Karpas-422 (cell line): Measurements from ENCODE around the gene TXNDC11. TPM values are rescaled to one million over a fixed set of nuclear protein-coding genes. Genes with fewer than 3 reads are reported as not detected.

Experiments used
- DNase-seq: peaks from one replicate; pipeline ENCODE4 v3.0.0-alpha.2; 2015
- H2AFZ ChIP-seq: fragments of 200-600 bp; sonication (generic); 2 replicates; pipeline ENCODE4 v1.6.1; 2014; ENCODE audit warnings: antibody characterized with exemption, low read length, mixed read lengths
- H3K27ac ChIP-seq: fragments of 200-600 bp; sonication (generic); 2 replicates; pipeline ENCODE4 v1.5.1; 2014; ENCODE audit warnings: mild to moderate bottlenecking, low read length, moderate library complexity
- H3K27me3 ChIP-seq: fragments of 200-600 bp; sonication (generic); 2 replicates; pipeline ENCODE4 v1.6.1; 2014; ENCODE audit warnings: low read length, mixed read lengths
- H3K36me3 ChIP-seq: fragments of 200-600 bp; sonication (generic); 2 replicates; pipeline ENCODE4 v1.6.1; 2014; ENCODE audit warnings: low read length, mixed read lengths; ENCODE audit not compliant: insufficient read depth
- H3K4me1 ChIP-seq: fragments of 200-600 bp; sonication (generic); 2 replicates; pipeline ENCODE4 v1.6.1; 2014; ENCODE audit warnings: mild to moderate bottlenecking, low read length, mixed read lengths
- H3K4me2 ChIP-seq: fragments of 200-600 bp; sonication (generic); 2 replicates; pipeline ENCODE4 v1.6.1; 2014; ENCODE audit warnings: low read length, low read depth, mild to moderate bottlenecking; ENCODE audit not compliant: poor library complexity, severe bottlenecking
- H3K4me3 ChIP-seq: fragments of 200-600 bp; sonication (generic); 2 replicates; pipeline ENCODE4 v1.5.1; 2014; ENCODE audit warnings: mild to moderate bottlenecking, antibody characterized with exemption, low read length, mixed read lengths
- H3K79me2 ChIP-seq: fragments of 200-600 bp; sonication (generic); 2 replicates; pipeline ENCODE4 v1.6.1; 2014; ENCODE audit warnings: mild to moderate bottlenecking, low read length, mixed read lengths
- H3K9ac ChIP-seq: fragments of 200-600 bp; sonication (generic); 2 replicates; pipeline ENCODE4 v1.6.0; 2014; ENCODE audit warnings: low read length
- H3K9me2 ChIP-seq: fragments of 200-600 bp; sonication (generic), shearing (Covaris generic); replicated peaks from 2 replicates; pipeline ENCODE4 v1.6.0; 2014; ENCODE audit warnings: mild to moderate bottlenecking, low read length, moderate library complexity; ENCODE audit not compliant: insufficient read depth
- H3K9me3 ChIP-seq: fragments of 300-700, 200-600 bp; sonication (generic); 2 replicates; pipeline ENCODE4 v1.6.1; 2014; ENCODE audit warnings: low read length, mixed read lengths
- H4K20me1 ChIP-seq: fragments of 200-600 bp; sonication (generic); 2 replicates; pipeline ENCODE4 v1.6.1; 2014; ENCODE audit warnings: mild to moderate bottlenecking, antibody characterized with exemption, low read length, low read depth; ENCODE audit not compliant: insufficient read depth
- total RNA-seq: library from RNA; depleted of rRNA; stranded (reverse); fragments of >200 nt; shearing (Covaris generic); gene quantifications from 2 replicates; pipeline ENCODE4 v1.2.3, GENCODE V29; 2014; ENCODE audit warnings: low replicate concordance

TXNDC11 gene
- total RNA-seq, 1 experiment from 2014 or later = 28.5 TPM

DNA sequence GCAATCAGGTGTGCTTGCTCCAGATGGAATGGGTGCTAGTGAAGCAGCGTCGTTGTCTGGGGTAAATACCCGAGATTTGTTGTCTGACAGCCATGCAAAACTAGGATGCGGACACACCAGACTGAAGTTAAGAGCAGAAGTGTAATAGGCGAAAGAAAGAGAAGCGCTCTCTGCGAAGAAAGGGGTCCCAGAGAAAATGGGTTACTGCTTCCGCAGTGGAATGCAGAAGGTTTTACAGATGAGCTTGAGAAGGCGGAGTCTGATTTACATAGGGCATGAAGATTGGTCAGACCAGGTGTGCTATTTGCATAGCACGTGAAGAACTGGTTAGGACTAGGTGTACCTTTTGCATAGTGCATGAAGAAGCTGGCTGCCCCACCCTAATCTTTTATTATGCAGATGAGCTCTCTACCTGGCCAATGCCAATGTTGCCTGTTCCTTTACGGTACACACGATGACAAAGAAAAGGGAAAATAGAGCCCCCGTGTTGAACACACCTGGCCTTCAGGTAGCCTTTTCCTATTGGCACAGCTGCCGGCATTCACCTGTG lies 106.4 kb downstream of the TXNDC11 start:
- no peak overlapping the region for H3K4me2 ChIP-seq
- H3K9me3 ChIP-seq = no peaks in the 10 kb centered on the region

DNA sequence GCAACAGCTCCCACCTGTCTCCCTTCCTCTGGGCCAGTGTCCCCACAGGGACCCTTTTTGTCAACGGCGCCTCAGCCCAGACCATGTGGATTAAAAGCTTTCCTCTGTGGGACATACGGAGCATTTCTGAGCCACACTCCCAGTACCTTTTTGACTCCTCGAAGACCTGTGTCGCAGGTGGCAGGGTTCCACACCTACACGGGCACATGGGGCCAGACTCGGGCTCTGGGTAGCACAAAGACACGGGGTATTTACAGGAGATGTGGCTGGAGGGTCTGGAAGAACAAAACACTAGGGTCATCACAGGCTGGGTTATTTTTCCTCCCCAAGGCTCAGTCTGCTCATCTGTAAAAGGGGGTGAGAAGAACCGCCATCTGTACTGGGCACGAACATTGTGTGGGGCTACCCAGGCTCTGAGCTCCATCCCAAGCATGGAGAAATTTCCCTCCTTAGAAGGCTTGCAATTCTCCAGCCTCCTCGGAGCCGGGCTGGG lies 106.9 kb downstream of the TXNDC11 start:
- Histone ChIP-seq H3K4me3 (no peak overlapping the region), H3K9me3 (no peaks in the 10 kb centered on the region), H2AFZ (no peak overlapping the region), H3K9me2 (no peaks in the 10 kb centered on the region), H3K27ac (no peak overlapping the region), H4K20me1 (no peaks in the 10 kb centered on the region), H3K9ac (no peak overlapping the region), H3K27me3 (no peaks in the 10 kb centered on the region), H3K4me1 (no peaks in the 10 kb centered on the region), H3K79me2 (no peaks in the 10 kb centered on the region), H3K4me2 (no peak overlapping the region), H3K36me3 (no peaks in the 10 kb centered on the region)
- DNase-seq = no peak

More for the DNA sequence above, 106.4 kb downstream of the TXNDC11 start:
- H3K9ac ChIP-seq = no peak overlapping the region
- no peaks in the 10 kb centered on the region for H3K79me2 ChIP-seq
- H3K4me3 ChIP-seq = no peak overlapping the region
- H3K4me1 ChIP-seq = no peaks in the 10 kb centered on the region
- H3K27me3 ChIP-seq = no peaks in the 10 kb centered on the region
- no peak overlapping the region for H3K27ac ChIP-seq
- H3K36me3 ChIP-seq = no peaks in the 10 kb centered on the region
- H4K20me1 ChIP-seq = no peaks in the 10 kb centered on the region
- H3K9me2 ChIP-seq = no peaks in the 10 kb centered on the region
- no peak overlapping the region for H2AFZ ChIP-seq
- DNase-seq = no peak

DNA sequence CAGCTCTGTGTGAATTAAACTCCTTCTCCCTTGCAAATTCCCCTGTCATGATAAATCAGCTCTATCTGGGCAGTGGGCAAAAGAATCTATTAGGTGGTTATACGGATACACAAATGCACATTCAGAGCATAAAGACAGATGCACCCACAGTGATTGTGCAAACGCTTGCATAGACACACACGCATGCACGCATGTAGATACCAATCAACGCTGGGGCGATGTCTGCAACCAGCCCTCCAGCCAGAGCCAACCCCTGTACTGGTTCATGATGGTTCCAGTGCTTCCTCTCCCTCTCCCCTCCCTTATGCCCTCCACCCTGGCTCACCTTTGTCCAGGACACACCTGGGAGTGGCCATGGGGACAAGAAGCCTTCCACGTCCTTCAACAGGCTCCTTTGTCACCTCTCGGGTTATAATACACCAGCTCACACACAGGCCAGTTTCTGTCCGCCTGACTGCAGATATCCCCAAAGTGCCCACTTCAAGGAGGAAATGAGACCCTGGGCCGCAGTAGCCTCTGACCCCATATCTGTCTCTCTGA lies 107.5 kb downstream of the TXNDC11 start:
- no peaks in the 10 kb centered on the region for H3K9me3 ChIP-seq
- H3K4me2 ChIP-seq = no peak overlapping the region
- no peak overlapping the region for H2AFZ ChIP-seq
- H3K27ac ChIP-seq = no peak overlapping the region
- no peaks in the 10 kb centered on the region for H3K79me2 ChIP-seq
- no peaks in the 10 kb centered on the region for H3K9me2 ChIP-seq
- H3K4me3 ChIP-seq = no peak overlapping the region
- H3K9ac ChIP-seq = no peak overlapping the region
- DNase-seq = no peak
- H4K20me1 ChIP-seq = no peaks in the 10 kb centered on the region
- no peaks in the 10 kb centered on the region for H3K4me1 ChIP-seq
- no peaks in the 10 kb centered on the region for H3K27me3 ChIP-seq
- no peaks in the 10 kb centered on the region for H3K36me3 ChIP-seq

DNA sequence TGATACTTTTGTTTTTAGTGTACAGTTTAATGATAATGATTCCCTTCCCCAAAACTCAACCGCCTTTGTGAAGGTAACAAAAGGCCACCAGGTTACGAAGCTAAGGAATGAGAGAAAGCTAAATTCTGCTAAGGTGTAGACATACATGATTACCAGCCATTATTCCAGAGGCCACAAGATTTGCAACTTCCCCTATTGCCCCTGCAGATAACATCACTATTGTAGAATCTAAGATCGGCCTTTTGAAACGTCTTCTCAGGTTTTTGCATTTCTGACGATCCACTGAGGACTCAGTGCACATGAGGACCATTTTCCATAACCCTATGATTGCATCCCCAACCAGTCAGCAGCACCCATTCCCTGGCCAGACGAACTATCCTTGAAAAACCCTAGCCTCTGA lies 108.3 kb downstream of the TXNDC11 start:
- no peaks in the 10 kb centered on the region for H3K9me2 ChIP-seq
- H3K4me1 ChIP-seq = no peaks in the 10 kb centered on the region; the same call in 1 of the 2 replicates
- no peaks in the 10 kb centered on the region for H4K20me1 ChIP-seq
- no peaks in the 10 kb centered on the region for H3K27me3 ChIP-seq
- no peak overlapping the region for H3K4me2 ChIP-seq
- no peaks in the 10 kb centered on the region for H3K9me3 ChIP-seq
- no peaks in the 10 kb centered on the region for H3K36me3 ChIP-seq
- DNase-seq = no peak
- no peak overlapping the region for H2AFZ ChIP-seq
- no peak overlapping the region for H3K9ac ChIP-seq
- H3K79me2 ChIP-seq = no peaks in the 10 kb centered on the region
- no peak overlapping the region for H3K4me3 ChIP-seq
- no peak overlapping the region for H3K27ac ChIP-seq

DNA sequence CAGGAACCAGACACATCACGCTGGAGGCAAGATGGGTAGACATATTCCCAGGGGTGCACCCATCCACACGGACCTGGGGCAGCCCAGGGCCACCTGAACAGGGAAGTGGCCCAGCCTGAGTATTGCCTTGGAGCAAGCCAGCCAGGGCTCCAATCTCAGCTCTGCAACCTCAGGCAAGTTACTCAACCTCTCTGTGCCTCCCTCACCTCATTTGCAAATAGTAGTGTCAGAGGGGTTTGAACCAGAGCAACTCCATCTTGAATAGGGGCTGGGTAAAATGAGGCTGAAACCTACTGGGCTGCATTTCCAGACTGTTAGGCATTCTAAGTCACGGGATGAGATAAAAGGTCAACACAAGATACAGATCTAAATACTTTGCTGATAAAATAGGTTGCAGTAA lies 109.5 kb downstream of the TXNDC11 start:
- H3K4me1 ChIP-seq = no peaks in the 10 kb centered on the region; the same call in 1 of the 2 replicates
- no peaks in the 10 kb centered on the region for H3K79me2 ChIP-seq
- H2AFZ ChIP-seq = no peak overlapping the region
- DNase-seq = no peak
- H3K27ac ChIP-seq = no peak overlapping the region
- H3K4me3 ChIP-seq = no peak overlapping the region
- no peak overlapping the region for H3K9ac ChIP-seq
- no peaks in the 10 kb centered on the region for H4K20me1 ChIP-seq
- no peaks in the 10 kb centered on the region for H3K9me2 ChIP-seq
- no peaks in the 10 kb centered on the region for H3K27me3 ChIP-seq
- no peaks in the 10 kb centered on the region for H3K9me3 ChIP-seq
- no peak overlapping the region for H3K4me2 ChIP-seq
- H3K36me3 ChIP-seq = no peaks in the 10 kb centered on the region

DNA sequence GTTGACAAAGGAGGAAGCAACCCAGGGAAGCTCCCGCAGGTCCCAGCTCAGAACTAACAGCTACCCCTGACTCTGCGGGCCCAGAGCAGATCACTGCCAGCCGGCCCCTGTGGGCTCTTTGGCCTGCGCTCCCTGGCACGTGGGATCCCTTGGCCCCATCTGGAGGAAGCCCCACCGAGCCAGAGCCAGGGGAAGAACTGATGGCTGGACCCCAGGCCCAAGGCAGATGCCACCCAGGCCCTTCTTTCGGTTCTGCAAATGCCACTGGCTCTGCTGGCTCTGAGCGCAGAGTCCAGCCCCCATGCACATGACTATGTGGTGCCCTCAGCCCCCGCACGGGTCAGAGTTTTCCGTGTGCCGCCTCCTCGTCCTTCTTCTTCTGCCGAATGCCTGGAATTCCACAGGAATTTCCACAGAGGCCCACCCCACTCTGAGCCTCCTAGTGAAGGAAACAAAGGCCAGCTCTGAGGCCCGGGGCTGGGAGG lies 110.2 kb downstream of the TXNDC11 start:
- Histone ChIP-seq H3K4me3 (no peak overlapping the region), H3K79me2 (no peaks in the 10 kb centered on the region), H3K4me1 (no peaks in the 10 kb centered on the region; the same call in 1 of the 2 replicates), H4K20me1 (no peaks in the 10 kb centered on the region), H3K27ac (no peak overlapping the region), H3K36me3 (no peaks in the 10 kb centered on the region), H3K4me2 (no peak overlapping the region), H3K27me3 (no peaks in the 10 kb centered on the region), H3K9me3 (no peaks in the 10 kb centered on the region), H2AFZ (no peak overlapping the region), H3K9ac (no peak overlapping the region), H3K9me2 (no peaks in the 10 kb centered on the region)
- no peak for DNase-seq

DNA sequence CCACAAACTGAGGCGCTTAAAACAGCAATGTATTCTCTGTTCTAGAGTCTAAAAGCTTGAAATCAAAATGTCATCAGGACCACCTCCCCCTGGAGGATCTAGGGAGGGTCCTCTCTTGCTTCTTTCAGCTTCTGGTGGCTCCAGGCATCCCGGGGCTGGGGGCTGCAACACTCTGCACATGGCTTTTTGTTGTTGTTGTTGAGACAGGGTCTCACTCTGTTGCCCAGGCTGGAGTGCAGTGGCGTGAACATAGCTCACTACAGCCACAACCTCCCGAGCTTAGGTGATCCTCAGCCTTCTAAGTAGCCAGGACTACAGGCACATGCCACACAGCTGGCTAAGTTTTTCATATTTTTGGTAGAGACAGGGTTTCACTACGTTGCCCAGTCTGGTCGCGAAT lies 111.4 kb downstream of the TXNDC11 start:
- H3K36me3 ChIP-seq = no peaks in the 10 kb centered on the region
- no peaks in the 10 kb centered on the region for H4K20me1 ChIP-seq
- H3K27me3 ChIP-seq = no peaks in the 10 kb centered on the region
- no peaks in the 10 kb centered on the region; the same call in 1 of the 2 replicates for H3K4me1 ChIP-seq
- H3K9me3 ChIP-seq = no peaks in the 10 kb centered on the region
- DNase-seq = no peak
- no peak overlapping the region for H3K27ac ChIP-seq
- H3K9me2 ChIP-seq = no peaks in the 10 kb centered on the region
- no peak overlapping the region for H3K4me2 ChIP-seq
- H3K4me3 ChIP-seq = no peak overlapping the region
- no peak overlapping the region for H3K9ac ChIP-seq
- no peaks in the 10 kb centered on the region for H3K79me2 ChIP-seq
- no peak overlapping the region for H2AFZ ChIP-seq

DNA sequence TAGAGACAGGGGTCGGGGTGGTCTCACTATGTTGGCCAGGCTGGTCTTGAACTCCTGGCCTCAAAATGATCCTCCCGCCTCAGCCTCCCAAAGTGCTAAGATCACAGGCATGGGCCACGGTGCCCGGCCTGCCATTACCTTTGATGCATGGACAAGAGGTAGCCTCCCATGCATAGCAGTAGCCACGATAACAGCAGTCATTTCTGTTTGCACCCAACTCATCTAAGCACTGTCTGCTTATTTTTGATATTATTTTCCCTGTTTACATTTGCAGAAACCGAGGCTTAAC lies 111.9 kb downstream of the TXNDC11 start:
- H3K4me3 ChIP-seq = no peak overlapping the region
- H3K27me3 ChIP-seq = no peaks in the 10 kb centered on the region

More for the DNA sequence above, 111.9 kb downstream of the TXNDC11 start:
- Histone ChIP-seq H3K9me2 (no peaks in the 10 kb centered on the region), H3K4me1 (no peaks in the 10 kb centered on the region; the same call in 1 of the 2 replicates), H3K36me3 (no peaks in the 10 kb centered on the region), H2AFZ (no peak overlapping the region), H3K9ac (no peak overlapping the region), H3K9me3 (no peaks in the 10 kb centered on the region), H3K4me2 (no peak overlapping the region), H3K79me2 (no peaks in the 10 kb centered on the region), H4K20me1 (no peaks in the 10 kb centered on the region), H3K27ac (no peak overlapping the region)
- DNase-seq = no peak
